Naive thymus-derived CD4-positive, alpha-beta T cell (primary cell): ENCODE measurements around the gene CNTN2. TPM values are rescaled to one million over a fixed set of nuclear protein-coding genes. Genes with fewer than 3 reads are reported as not detected.
A peak's percentile ranks its signal among the peaks of the same experiment; 100 is the strongest.

Experiments
- ATAC-seq: fragments of 150-1000 bp; cut with Tn5 transposase; 2 replicates; pipeline ENCODE4 v1.10.0; 2021; ENCODE audit warnings: mild to moderate bottlenecking, moderate library complexity
- CTCF ChIA-PET: fragments of 350-600 bp; sonication (Branson Sonifier 250); formaldehyde crosslinking; loops from one replicate; lab custom pipeline; 2021; ENCODE audit warnings: antibody characterized with exemption; lab: Charles Lee
- POLR2A ChIA-PET: fragments of 350-600 bp; sonication (Branson Sonifier 250); formaldehyde crosslinking; loops from one replicate; lab custom pipeline; 2021; ENCODE audit warnings: antibody characterized with exemption, inconsistent platforms; lab: Charles Lee
- DNase-seq, 9 donors: peaks; one replicate each; pipeline versions ENCODE4 v3.0.0 to v3.0.0-alpha.2; 2020 to 2022; ENCODE audit warnings: mixed read lengths in 1 of 9
- H3K27ac ChIP-seq: one replicate; pipeline ENCODE4 v1.7.0; 2013; ENCODE audit warnings: mild to moderate bottlenecking, low read depth, low read length, moderate library complexity
- H3K27me3 ChIP-seq, 2 donors: one replicate each; pipeline ENCODE4 v1.7.0; 2013; ENCODE audit warnings: low read length in 2 of 2, mild to moderate bottlenecking in 2 of 2, moderate library complexity in 2 of 2; ENCODE audit not compliant: control insufficient read depth in 2 of 2, insufficient read depth in 2 of 2
- H3K36me3 ChIP-seq, 3 experiments: 1 replicate in 2 of 3; 2 replicates in 1 of 3; pipeline ENCODE4 v1.7.0; 2013; ENCODE audit warnings: low read length in 3 of 3, mild to moderate bottlenecking in 3 of 3, moderate library complexity in 1 of 3; ENCODE audit not compliant: insufficient read depth in 3 of 3, control insufficient read depth in 2 of 3
- H3K4me1 ChIP-seq, 2 donors: one replicate each; pipeline ENCODE4 v1.7.0; 2013; ENCODE audit warnings: low read length in 2 of 2, mild to moderate bottlenecking in 2 of 2, moderate library complexity in 1 of 2; ENCODE audit not compliant: control insufficient read depth in 2 of 2, insufficient read depth in 2 of 2
- H3K4me3 ChIP-seq: 2 replicates; pipeline ENCODE4 v1.7.0; 2013; ENCODE audit warnings: mild to moderate bottlenecking, low read length
- H3K9me3 ChIP-seq, 3 experiments: 1 replicate in 2 of 3; 2 replicates in 1 of 3; pipeline ENCODE4 v1.7.0; 2013; ENCODE audit warnings: low read length in 3 of 3; ENCODE audit not compliant: control insufficient read depth in 2 of 3
- H3K27ac Mint-ChIP-seq, 9 donors: one replicate each; pipeline ENCODE4 v1.8.0; 2020 to 2022; ENCODE audit warnings: mixed read lengths in 9 of 9, mild to moderate bottlenecking in 8 of 9, moderate library complexity in 5 of 9, inconsistent platforms in 2 of 9
- H3K27me3 Mint-ChIP-seq, 5 donors: one replicate each; pipeline ENCODE4 v1.8.0; 2021 to 2022; ENCODE audit warnings: mixed read lengths in 5 of 5, mild to moderate bottlenecking in 1 of 5
- H3K36me3 Mint-ChIP-seq, 5 donors: one replicate each; pipeline ENCODE4 v1.8.0; 2020 to 2022; ENCODE audit warnings: mixed read lengths in 5 of 5, mild to moderate bottlenecking in 3 of 5, inconsistent platforms in 1 of 5
- H3K4me1 Mint-ChIP-seq, 7 donors: one replicate each; pipeline ENCODE4 v1.8.0; 2020 to 2022; ENCODE audit warnings: mixed read lengths in 7 of 7, mild to moderate bottlenecking in 3 of 7, inconsistent platforms in 1 of 7
- H3K4me3 Mint-ChIP-seq, 10 donors: one replicate each; pipeline ENCODE4 v1.8.0; 2020 to 2022; ENCODE audit warnings: mild to moderate bottlenecking in 10 of 10, mixed read lengths in 10 of 10, moderate library complexity in 6 of 10, inconsistent platforms in 2 of 10
- H3K9me3 Mint-ChIP-seq, 11 donors: one replicate each; pipeline ENCODE4 v1.8.0; 2020 to 2022; ENCODE audit warnings: mixed read lengths in 11 of 11, mild to moderate bottlenecking in 4 of 11, inconsistent platforms in 1 of 11, moderate library complexity in 1 of 11
- intact Hi-C, 2 donors: fragments of 100-400 bp; cut with micrococcal nuclease; formaldehyde crosslinking; loops; one replicate each; pipeline ENCODE4 v1.15.1; 2023
- polyA plus RNA-seq, 2 donors: library from polyadenylated mRNA; unstranded; fragments of 300-500 nt; fragmentation: Illumina TruSeq; gene quantifications; one replicate each; pipeline ENCODE4 v1.2.3, GENCODE V29; 2021
- total RNA-seq, 6 experiments: library from RNA in 5 of 6; stranded (reverse) in 5 of 6; gene quantifications; 1 replicate in 5 of 6; 2 replicates in 1 of 6; pipeline ENCODE4 v1.2.3 and lab custom pipeline; 2021 to 2026

Gene CNTN2
- total and polyA plus RNA-seq, 7 experiments from 2014 or later, result not detected

- Mint-ChIP-seq H3K4me1 (no peaks in the 10 kb centered on the region), H3K36me3 (no peaks in the 10 kb centered on the region), H3K27me3 (peaks cover 17 to 45% (median 32%) of the 10 kb centered on the region in 5 donors), H3K9me3 (no peaks in the 10 kb centered on the region), H3K27ac (no peak overlapping the region), H3K4me3 (no peak overlapping the region)
- no peaks in the 10 kb centered on the region for H3K9me3 ChIP-seq
- ChIA-PET CTCF (interaction anchor here (0.6 kb wide), 1 partner anchor 17 kb away, joined by 3 read pairs; no protein-coding TSS in a partner anchor), POLR2A (no interaction called here)
- no peak overlapping the region for H3K4me3 ChIP-seq
- intact Hi-C loops, result no loop called here
- H3K27me3 ChIP-seq, result no peaks in the 10 kb centered on the region
- DNase-seq (no peak), ATAC-seq (no peak)
- no peaks in the 10 kb centered on the region for H3K4me1 ChIP-seq
- no peak overlapping the region for H3K27ac ChIP-seq
- H3K36me3 ChIP-seq, result no peaks in the 10 kb centered on the region
These were observed 5.4 kb downstream of the CNTN2 start for GRCh38 chr1:205048382-205048781.

- Histone ChIP-seq H3K4me3 (no peak overlapping the region), H3K9me3 (no peaks in the 10 kb centered on the region), H3K27ac (no peak overlapping the region), H3K36me3 (no peaks in the 10 kb centered on the region), H3K4me1 (no peaks in the 10 kb centered on the region), H3K27me3 (no peaks in the 10 kb centered on the region)
- H3K4me3 Mint-ChIP-seq, result no peak overlapping the region
- H3K27ac Mint-ChIP-seq, result no peak overlapping the region
- no peaks in the 10 kb centered on the region for H3K36me3 Mint-ChIP-seq
- H3K9me3 Mint-ChIP-seq, result no peaks in the 10 kb centered on the region
- CTCF ChIA-PET, result no interaction called here
- ATAC-seq (no peak), DNase-seq (no peak)
- peaks cover 17 to 36% (median 23%) of the 10 kb centered on the region in 5 donors for H3K27me3 Mint-ChIP-seq
- intact Hi-C loops, result no loop called here
- POLR2A ChIA-PET, result no interaction called here
- H3K4me1 Mint-ChIP-seq, result no peaks in the 10 kb centered on the region
These were observed 6.5 kb downstream of the CNTN2 start for GRCh38 chr1:205049479-205049878.

GRCh38 chr1:205052690-205053089 lies 9.7 kb downstream of the CNTN2 start:
- ChIA-PET POLR2A (no interaction called here), CTCF (interaction anchor here (0.5 kb wide), 1 partner anchor 24 kb away, joined by 3 read pairs; no protein-coding TSS in a partner anchor)
- no peaks in the 10 kb centered on the region for H3K9me3 Mint-ChIP-seq
- H3K27ac Mint-ChIP-seq, result no peak overlapping the region
- no peak overlapping the region for H3K4me3 Mint-ChIP-seq
- H3K4me1 Mint-ChIP-seq, result no peaks in the 10 kb centered on the region
- H3K36me3 Mint-ChIP-seq, result no peaks in the 10 kb centered on the region
- Histone ChIP-seq H3K36me3 (no peaks in the 10 kb centered on the region), H3K4me1 (no peaks in the 10 kb centered on the region), H3K27ac (no peak overlapping the region), H3K9me3 (no peaks in the 10 kb centered on the region), H3K27me3 (no peaks in the 10 kb centered on the region), H3K4me3 (no peak overlapping the region)
- intact Hi-C loops, result no loop called here
- no peak for DNase-seq
- no peak for ATAC-seq
- H3K27me3 Mint-ChIP-seq, result peaks cover 0 to 9% (median 1%) of the 10 kb centered on the region in 5 donors

- intact Hi-C loops, result no loop called here
- Mint-ChIP-seq H3K4me3 (no peak overlapping the region), H3K27ac (no peak overlapping the region), H3K27me3 (peaks cover 0 to 8% (median 0%) of the 10 kb centered on the region in 5 donors), H3K9me3 (no peaks in the 10 kb centered on the region), H3K4me1 (no peaks in the 10 kb centered on the region), H3K36me3 (no peaks in the 10 kb centered on the region)
- CTCF ChIA-PET, result no interaction called here
- no peaks in the 10 kb centered on the region for H3K4me1 ChIP-seq
- POLR2A ChIA-PET, result no interaction called here
- H3K36me3 ChIP-seq, result no peaks in the 10 kb centered on the region
- ATAC-seq (no peak), DNase-seq (no peak)
- no peak overlapping the region for H3K27ac ChIP-seq
- no peak overlapping the region for H3K4me3 ChIP-seq
- H3K27me3 ChIP-seq, result no peaks in the 10 kb centered on the region
- H3K9me3 ChIP-seq, result no peaks in the 10 kb centered on the region
These were observed 10.3 kb downstream of the CNTN2 start for GRCh38 chr1:205053296-205053695.

- ATAC-seq (no peak), DNase-seq (no peak)
- H3K4me3 Mint-ChIP-seq, result no peak overlapping the region
- H3K9me3 ChIP-seq, result no peaks in the 10 kb centered on the region
- H3K4me3 ChIP-seq, result no peak overlapping the region
- intact Hi-C loops, result no loop called here
- H3K4me1 Mint-ChIP-seq, result no peaks in the 10 kb centered on the region
- ChIA-PET POLR2A (no interaction called here), CTCF (no interaction called here)
- no peaks in the 10 kb centered on the region for H3K27me3 ChIP-seq
- peaks cover 0 to 5% (median 0%) of the 10 kb centered on the region in 5 donors for H3K27me3 Mint-ChIP-seq
- H3K4me1 ChIP-seq, result no peaks in the 10 kb centered on the region
- H3K9me3 Mint-ChIP-seq, result no peaks in the 10 kb centered on the region
- H3K27ac ChIP-seq, result no peak overlapping the region
- no peaks in the 10 kb centered on the region for H3K36me3 ChIP-seq
- peak overlapping the region in 1 of 9 donors; percentile 21 for H3K27ac Mint-ChIP-seq
- H3K36me3 Mint-ChIP-seq, result no peaks in the 10 kb centered on the region
These were observed 11.0 kb downstream of the CNTN2 start for GRCh38 chr1:205054013-205054412.

GRCh38 chr1:205056188-205056611 lies 13.2 kb downstream of the CNTN2 start:
- H3K27ac Mint-ChIP-seq, result no peak overlapping the region
- no peaks in the 10 kb centered on the region for H3K4me1 Mint-ChIP-seq
- H3K27me3 Mint-ChIP-seq, result peaks cover 0 to 5% (median 0%) of the 10 kb centered on the region in 5 donors
- no peaks in the 10 kb centered on the region for H3K36me3 Mint-ChIP-seq
- no peak overlapping the region for H3K27ac ChIP-seq
- H3K4me1 ChIP-seq, result no peaks in the 10 kb centered on the region
- H3K4me3 ChIP-seq, result no peak overlapping the region
- H3K9me3 ChIP-seq, result no peaks in the 10 kb centered on the region
- no peaks in the 10 kb centered on the region for H3K36me3 ChIP-seq
- intact Hi-C loops, result no loop called here
- POLR2A ChIA-PET, result no interaction called here
- ATAC-seq, result no peak
- H3K4me3 Mint-ChIP-seq, result no peak overlapping the region
- no peak for DNase-seq
- no peaks in the 10 kb centered on the region for H3K27me3 ChIP-seq
- H3K9me3 Mint-ChIP-seq, result no peaks in the 10 kb centered on the region
- CTCF ChIA-PET, result no interaction called here

GRCh38 chr1:205056956-205057568 lies 14.1 kb downstream of the CNTN2 start:
- intact Hi-C loops, result no loop called here
- ChIA-PET CTCF (no interaction called here), POLR2A (no interaction called here)
- H3K4me1 ChIP-seq, result no peaks in the 10 kb centered on the region
- Mint-ChIP-seq H3K27ac (no peak overlapping the region), H3K36me3 (no peaks in the 10 kb centered on the region), H3K9me3 (no peaks in the 10 kb centered on the region), H3K4me3 (no peak overlapping the region), H3K27me3 (peaks cover 0 to 5% (median 0%) of the 10 kb centered on the region in 5 donors), H3K4me1 (peaks cover 0 to 4% (median 0%) of the 10 kb centered on the region in 7 donors)
- no peaks in the 10 kb centered on the region for H3K9me3 ChIP-seq
- no peaks in the 10 kb centered on the region for H3K27me3 ChIP-seq
- no peaks in the 10 kb centered on the region for H3K36me3 ChIP-seq
- no peak for ATAC-seq
- DNase-seq, result no peak
- no peak overlapping the region for H3K27ac ChIP-seq
- H3K4me3 ChIP-seq, result no peak overlapping the region
